ENCODE data around the gene GULP1. TPM values are rescaled to one million over a fixed set of nuclear protein-coding genes. Genes with fewer than 3 reads are reported as not detected.

GULP1 gene
- total RNA-seq, 1 experiment from 2014 or later = 140 TPM

- Histone ChIP-seq H3K23ac (ENCODE audit: insufficient read length, low read depth, low read length) (no peak overlapping the region), H3K56ac (ENCODE audit: insufficient read length, low read depth, low read length) (no peak overlapping the region), H2BK12ac (ENCODE audit: insufficient read length, low read depth, low read length) (no peak overlapping the region), H2BK20ac (ENCODE audit: low read depth, low read length, poor library complexity, severe bottlenecking) (no peak overlapping the region), H4K20me1 (ENCODE audit: control insufficient read depth, insufficient read depth, insufficient read length) (no peaks in the 10 kb centered on the region), H3K18ac (ENCODE audit: insufficient read length, low read depth, low read length) (no peak overlapping the region), H3K14ac (ENCODE audit: insufficient read depth, low read length) (no peak overlapping the region), H3K4me2 (ENCODE audit: insufficient read depth, insufficient read length, low read length) (no peak overlapping the region), H4K5ac (ENCODE audit: insufficient read length, low read depth, low read length) (no peak overlapping the region), H2BK120ac (ENCODE audit: low read depth, low read length, poor library complexity, severe bottlenecking) (no peak overlapping the region), H3K79me2 (ENCODE audit: insufficient read depth, low read length) (no peaks in the 10 kb centered on the region), H3K4me1 (ENCODE audit: insufficient read depth, low read length) (peaks cover 9% of the 10 kb centered on the region), H2AFZ (ENCODE audit: low read length) (no peak overlapping the region), H3K9ac (ENCODE audit: extremely low read depth, insufficient read length, low read length) (no peak overlapping the region), H3K4ac (ENCODE audit: low read depth, low read length) (no peak overlapping the region), H3K23me2 (ENCODE audit: insufficient read length, low read depth, low read length, poor library complexity, severe bottlenecking) (no peaks in the 10 kb centered on the region), H3K9me3 (ENCODE audit: control insufficient read depth, low read depth, low read length) (no peaks in the 10 kb centered on the region), H2BK5ac (ENCODE audit: insufficient read length, low read length) (no peak overlapping the region), H2AK5ac (ENCODE audit: insufficient read length, low read length) (no peak overlapping the region), H4K8ac (replicated peaks; ENCODE audit: insufficient read length, low read depth, low read length) (no peak overlapping the region), H3K79me1 (ENCODE audit: insufficient read depth, low read depth, low read length, poor library complexity, severe bottlenecking) (peaks cover 9% of the 10 kb centered on the region), H2BK15ac (ENCODE audit: low read depth, low read length) (no peak overlapping the region), H3K27ac (ENCODE audit: insufficient read length, low read depth, low read length) (no peak overlapping the region), H3T11ph (ENCODE audit: low read length) (no peak overlapping the region), H3K27me3 (ENCODE audit: insufficient read depth, low read length) (no peaks in the 10 kb centered on the region), H4K91ac (ENCODE audit: insufficient read length, low read depth, low read length) (no peak overlapping the region)
- peaks cover 21 to 28% of the 10 kb centered on the region in 2 experiments for H3K4me1 Mint-ChIP-seq
- no CpG with 5 or more reads among the region's 1 CpG for WGBS (ENCODE audit: extremely low coverage, insufficient read length, low lambda C conversion rate)
- no peak overlapping the region for H3K4me3 Mint-ChIP-seq
- H3K36me3 Mint-ChIP-seq (ENCODE audit: insufficient read depth in 1 of 3, low read depth in 3 of 3) = peaks cover 6 to 19% (median 13%) of the 10 kb centered on the region in 3 experiments; a peak in 6 of 7 replicates
- no peak for DNase-seq
- no peaks in the 10 kb centered on the region for H3K27me3 Mint-ChIP-seq (ENCODE audit: low read depth)
- TF ChIP-seq CTCF (conservative IDR thresholded peaks at IDR 0.05) = no peak
- peak overlapping the region in 2 of 3 experiments; percentile 63 to 92; a peak in 2 of 7 replicates for H3K27ac Mint-ChIP-seq
- peaks cover 0 to 2% of the 10 kb centered on the region in 2 experiments; a peak in 1 of 5 replicates for H3K9me3 Mint-ChIP-seq
Observed at GRCh38 chr2:188518381-188518780, 226.7 kb downstream of the GULP1 start.
